ENCODE measurements around the gene DPP7. TPM values are rescaled to one million over a fixed set of nuclear protein-coding genes. Genes with fewer than 3 reads are reported as not detected.

DPP7 gene
- total and polyA plus RNA-seq, 2 of the 4 experiments (the other 2 are of a cell fraction), result 14.9 to 76.4 TPM

GRCh38 chr9:137095664-137096517, 18.6 kb downstream of the DPP7 start:
- H2BK120ac ChIP-seq (ENCODE audit: low read depth, low read length), result no peak overlapping the region
- dilution Hi-C loops (cut with HindIII; ENCODE audit: low sequenced_read_pairs, unreplicated experiment), result no loop called here
- no peak overlapping the region for H2BK20ac ChIP-seq (ENCODE audit: low read depth, low read length)
- H3K18ac ChIP-seq (ENCODE audit: low read depth, low read length), result no peak overlapping the region
- no peak overlapping the region for H4K8ac ChIP-seq (ENCODE audit: low read depth in 2 of 2, low read length in 2 of 2)
- H4K91ac ChIP-seq (ENCODE audit: insufficient read depth, low read depth, low read length), result no peak overlapping the region
- H2AFZ ChIP-seq (replicated peaks; ENCODE audit: low read length, poor library complexity), result peak overlapping the region; percentile 63
- H2BK5ac ChIP-seq (ENCODE audit: low read depth, low read length, poor library complexity, severe bottlenecking), result no peak overlapping the region
- no peak overlapping the region for H3K27ac ChIP-seq (ENCODE audit: insufficient read depth, low read length)
- POLR2A ChIA-PET (ENCODE audit: unreplicated experiment), result no interaction called here
- no peak overlapping the region for H2BK15ac ChIP-seq (ENCODE audit: low read depth, low read length)
- DNase-seq (no peak), ATAC-seq (ENCODE audit: low read depth) (no peak)
- H3K23ac ChIP-seq (ENCODE audit: low read depth, low read length), result no peak overlapping the region
- H2AK5ac ChIP-seq (ENCODE audit: low read depth, low read length), result no peak overlapping the region
- H4K5ac ChIP-seq (ENCODE audit: low read depth, low read length), result no peak overlapping the region
- H2AK9ac ChIP-seq (replicated peaks; ENCODE audit: low read depth, low read length, poor library complexity), result no peak overlapping the region
- no peak overlapping the region for H3K4me2 ChIP-seq (ENCODE audit: low read depth, low read length)
- peaks cover 42% of the 10 kb centered on the region for H3K36me3 ChIP-seq (ENCODE audit: control insufficient read depth, insufficient read depth, low read length)
- no TSS peak for BruUV-seq (replicated peaks)
- H3K9me1 ChIP-seq (ENCODE audit: insufficient read depth, low read length), result peaks cover 2% of the 10 kb centered on the region; the same call in 1 of the 2 replicates
- in situ Hi-C loops (cut with MboI; ENCODE audit: low sequenced_read_pairs), result no loop called here
- CTCF ChIA-PET, result no interaction called here
- H3K14ac ChIP-seq (replicated peaks; ENCODE audit: low read depth, low read length), result no peak overlapping the region
- 98% methylated on average over 10 of the region's 30 CpGs; no CpG with 5 or more reads in 1 of the 2 experiments for WGBS, 2 experiments (ENCODE audit: extremely low coverage in 2 of 2, insufficient read length in 1 of 2)
- intact Hi-C loops (cut with micrococcal nuclease), result no loop called here
- H3K27me3 ChIP-seq (ENCODE audit: control insufficient read depth, insufficient read depth, low read length), result no peaks in the 10 kb centered on the region
- no peaks in the 10 kb centered on the region for H3K4me1 ChIP-seq (ENCODE audit: control insufficient read depth, insufficient read depth, low read length)
- H3K4me3 ChIP-seq (ENCODE audit: insufficient read depth, low read depth, low read length), result no peak overlapping the region
- no peak overlapping the region for H3K9ac ChIP-seq (ENCODE audit: low read depth, low read length)
- no peaks in the 10 kb centered on the region for H4K20me1 ChIP-seq (ENCODE audit: insufficient read depth, low read length)
- H3K9me3 ChIP-seq (ENCODE audit: control insufficient read depth, insufficient read depth, low read length), result no peaks in the 10 kb centered on the region
- peaks cover 6 to 7% of the 10 kb centered on the region in 2 experiments; a peak in 2 of 4 replicates for H3K79me1 ChIP-seq (ENCODE audit: low read depth in 1 of 2, low read length in 2 of 2)
- H3K4ac ChIP-seq (ENCODE audit: low read depth, low read length), result no peak overlapping the region
- TF ChIP-seq CEBPB (IDR thresholded peaks at IDR 0.05; ENCODE audit: low read depth, low read length) (no peak), POLR2A (IDR thresholded peaks at IDR 0.05; ENCODE audit: low read depth, low read length) (no peak), CTCF (conservative IDR thresholded peaks at IDR 0.05; ENCODE audit: low read depth, low read length) (0 out of 2 replicates have a peak, but pooled peaks have one; percentile 13)
- H3K56ac ChIP-seq (ENCODE audit: extremely low read depth, insufficient read depth, low read length), result no peak overlapping the region

Data from IMR-90 (cell line).